DOHH2 (cell line): ENCODE data around the gene SUMF1.

Source experiments
- EZH2phosphoT487 ChIP-seq: fragments of 200-600 bp; sonication (generic); IDR thresholded peaks from 2 replicates; pipeline ENCODE4 v1.6.1; 2017; ENCODE audit warnings: borderline replicate concordance, mild to moderate bottlenecking, antibody characterized with exemption, low read length, moderate library complexity, mixed read lengths
- TF ChIP-seq, protein P1 (sequence below): fragments of 200-600 bp; sonication (generic); IDR thresholded peaks from one replicate; pipeline ENCODE4 v1.5.1; 2014; ENCODE audit warnings: antibody characterized with exemption, mild to moderate bottlenecking, low read depth, low read length; ENCODE audit not compliant: poor library complexity, severe bottlenecking

DNA sequence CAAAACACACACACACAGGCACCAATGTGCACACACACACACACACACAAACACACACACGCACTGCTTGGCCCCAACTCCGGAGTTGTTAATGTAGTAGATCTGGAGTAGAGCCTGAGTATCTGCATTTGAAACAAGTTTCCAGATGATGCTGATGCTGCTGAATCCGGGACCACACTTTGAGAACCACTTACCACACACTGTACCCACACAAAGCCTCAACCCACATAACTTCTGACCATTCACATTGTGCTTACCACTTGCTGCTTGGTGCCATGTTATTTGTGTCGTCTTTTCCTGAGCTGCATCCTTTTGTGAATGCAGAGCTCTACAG lies 127.0 kb downstream of the SUMF1 start:
- TF ChIP-seq, protein P1, sequence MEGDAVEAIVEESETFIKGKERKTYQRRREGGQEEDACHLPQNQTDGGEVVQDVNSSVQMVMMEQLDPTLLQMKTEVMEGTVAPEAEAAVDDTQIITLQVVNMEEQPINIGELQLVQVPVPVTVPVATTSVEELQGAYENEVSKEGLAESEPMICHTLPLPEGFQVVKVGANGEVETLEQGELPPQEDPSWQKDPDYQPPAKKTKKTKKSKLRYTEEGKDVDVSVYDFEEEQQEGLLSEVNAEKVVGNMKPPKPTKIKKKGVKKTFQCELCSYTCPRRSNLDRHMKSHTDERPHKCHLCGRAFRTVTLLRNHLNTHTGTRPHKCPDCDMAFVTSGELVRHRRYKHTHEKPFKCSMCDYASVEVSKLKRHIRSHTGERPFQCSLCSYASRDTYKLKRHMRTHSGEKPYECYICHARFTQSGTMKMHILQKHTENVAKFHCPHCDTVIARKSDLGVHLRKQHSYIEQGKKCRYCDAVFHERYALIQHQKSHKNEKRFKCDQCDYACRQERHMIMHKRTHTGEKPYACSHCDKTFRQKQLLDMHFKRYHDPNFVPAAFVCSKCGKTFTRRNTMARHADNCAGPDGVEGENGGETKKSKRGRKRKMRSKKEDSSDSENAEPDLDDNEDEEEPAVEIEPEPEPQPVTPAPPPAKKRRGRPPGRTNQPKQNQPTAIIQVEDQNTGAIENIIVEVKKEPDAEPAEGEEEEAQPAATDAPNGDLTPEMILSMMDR: no peak
- TF ChIP-seq EZH2phosphoT487: no peak
